Measurements from ENCODE around the gene GBE1. TPM values are rescaled to one million over a fixed set of nuclear protein-coding genes. Genes with fewer than 3 reads are reported as not detected.
A peak's percentile ranks its signal among the peaks of the same experiment; 100 is the strongest.
"Not testable (repeated sequence)": the region's sequence is repeated elsewhere in the genome, so short reads cannot be mapped to it uniquely, and the experiment has no call there.

GBE1 gene
- total and polyA plus RNA-seq, 2 donors (not counting 1 experiment from before 2014, with no cell fraction given), result 153 to 232 TPM

- Histone ChIP-seq H2AFZ (ENCODE audit: low read length) (no peak overlapping the region), H3K9me3 (ENCODE audit: control insufficient read depth, insufficient read depth, low read depth, low read length) (no peaks in the 10 kb centered on the region), H4K20me1 (ENCODE audit: control insufficient read depth, extremely low read depth, insufficient read depth, low read length) (no peaks in the 10 kb centered on the region), H3K4me2 (ENCODE audit: extremely low read depth, insufficient read depth, low read length) (no peak overlapping the region), H3K4me3 (replicated peaks in 1 of 4; ENCODE audit: control extremely low read depth in 1 of 4, insufficient read depth in 1 of 4, low read depth in 3 of 4, low read length in 4 of 4) (no peak overlapping the region), H3K27me3 (ENCODE audit: control insufficient read depth, insufficient read depth, low read length) (no peaks in the 10 kb centered on the region), H3K9ac (ENCODE audit: insufficient read depth, low read length) (no peak overlapping the region), H3K27ac (ENCODE audit: insufficient read depth, low read length) (no peak overlapping the region), H3K36me3 (ENCODE audit: control insufficient read depth, insufficient read depth, low read length) (peaks cover 2% of the 10 kb centered on the region), H3K79me2 (ENCODE audit: control insufficient read depth, insufficient read depth, low read length) (no peaks in the 10 kb centered on the region), H3K4me1 (ENCODE audit: control insufficient read depth, extremely low read depth, insufficient read depth, low read length) (no peaks in the 10 kb centered on the region)
- TF ChIP-seq EZH2 (IDR thresholded peaks at IDR 0.05; ENCODE audit: low read length, missing control alignments), result no peak
- TF ChIP-seq CTCF (conservative IDR thresholded peaks at IDR 0.05 in 1 of 2, IDR thresholded peaks at IDR 0.05 in 1 of 2; ENCODE audit: low read depth in 1 of 2, low read length in 2 of 2), result no peak
- DNase-seq (ENCODE audit: low read depth in 2 of 2), result no peak
These were observed 263.7 kb downstream of the GBE1 start for GRCh38 chr3:81497572-81498251.

GRCh38 chr3:81496407-81497104 is 264.9 kb downstream of the GBE1 start:
- Histone ChIP-seq H3K4me2 (ENCODE audit: extremely low read depth, insufficient read depth, low read length) (no peak overlapping the region), H4K20me1 (ENCODE audit: control insufficient read depth, extremely low read depth, insufficient read depth, low read length) (no peaks in the 10 kb centered on the region), H3K9ac (ENCODE audit: insufficient read depth, low read length) (no peak overlapping the region), H3K27ac (ENCODE audit: insufficient read depth, low read length) (no peak overlapping the region), H3K27me3 (ENCODE audit: control insufficient read depth, insufficient read depth, low read length) (no peaks in the 10 kb centered on the region), H3K4me3 (replicated peaks in 1 of 4; ENCODE audit: control extremely low read depth in 1 of 4, insufficient read depth in 1 of 4, low read depth in 3 of 4, low read length in 4 of 4) (no peak overlapping the region), H3K9me3 (ENCODE audit: control insufficient read depth, insufficient read depth, low read depth, low read length) (no peaks in the 10 kb centered on the region), H3K4me1 (ENCODE audit: control insufficient read depth, extremely low read depth, insufficient read depth, low read length) (no peaks in the 10 kb centered on the region), H3K36me3 (ENCODE audit: control insufficient read depth, insufficient read depth, low read length) (peaks cover 2% of the 10 kb centered on the region), H2AFZ (ENCODE audit: low read length) (no peak overlapping the region), H3K79me2 (ENCODE audit: control insufficient read depth, insufficient read depth, low read length) (no peaks in the 10 kb centered on the region)
- no peak for DNase-seq (ENCODE audit: low read depth in 2 of 2)
- TF ChIP-seq CTCF (conservative IDR thresholded peaks at IDR 0.05 in 1 of 2, IDR thresholded peaks at IDR 0.05 in 1 of 2; ENCODE audit: low read depth in 1 of 2, low read length in 2 of 2) (no peak), EZH2 (IDR thresholded peaks at IDR 0.05; ENCODE audit: low read length, missing control alignments) (no peak)

- not testable (repeated sequence) for H3K4me2 ChIP-seq (ENCODE audit: extremely low read depth, insufficient read depth, low read length); H3K4me1 ChIP-seq (ENCODE audit: control insufficient read depth, extremely low read depth, insufficient read depth, low read length); H3K9me3 ChIP-seq (ENCODE audit: control insufficient read depth, insufficient read depth, low read depth, low read length); H3K4me3 ChIP-seq (replicated peaks in 1 of 4; ENCODE audit: control extremely low read depth in 1 of 4, insufficient read depth in 1 of 4, low read depth in 3 of 4, low read length in 4 of 4); H2AFZ ChIP-seq (ENCODE audit: low read length); H3K79me2 ChIP-seq (ENCODE audit: control insufficient read depth, insufficient read depth, low read length); H3K27me3 ChIP-seq (ENCODE audit: control insufficient read depth, insufficient read depth, low read length); DNase-seq (ENCODE audit: low read depth in 2 of 2); H4K20me1 ChIP-seq (ENCODE audit: control insufficient read depth, extremely low read depth, insufficient read depth, low read length); H3K9ac ChIP-seq (ENCODE audit: insufficient read depth, low read length); H3K36me3 ChIP-seq (ENCODE audit: control insufficient read depth, insufficient read depth, low read length)
- H3K27ac ChIP-seq (ENCODE audit: insufficient read depth, low read length), result peak overlapping the region; percentile 30
These were observed 269.0 kb downstream of the GBE1 start for GRCh38 chr3:81492471-81492870.
